ENCODE results near the gene PHACTR1. TPM values are rescaled to one million over a fixed set of nuclear protein-coding genes. Genes with fewer than 3 reads are reported as not detected.
"Not testable (repeated sequence)": the region's sequence is repeated elsewhere in the genome, so short reads cannot be mapped to it uniquely, and the experiment has no call there.

The PHACTR1 gene
- total RNA-seq, 1 donor from 2014 or later = 3.6 TPM

GRCh38 chr6:13238017-13238416 lies 521.5 kb downstream of the PHACTR1 start:
- DNase-seq (ENCODE audit: low spot score) = no peak

- no peak for DNase-seq (ENCODE audit: low spot score)
These were observed 522.2 kb downstream of the PHACTR1 start for GRCh38 chr6:13238640-13239216.

GRCh38 chr6:13239530-13240455 lies 523.2 kb downstream of the PHACTR1 start:
- no peak for DNase-seq (ENCODE audit: low spot score)

GRCh38 chr6:13241364-13241763 lies 524.8 kb downstream of the PHACTR1 start:
- DNase-seq (ENCODE audit: low spot score) = no peak

GRCh38 chr6:13242178-13242577 lies 525.6 kb downstream of the PHACTR1 start:
- no peak for DNase-seq (ENCODE audit: low spot score)

- DNase-seq (ENCODE audit: low spot score) = no peak
These were observed 526.0 kb downstream of the PHACTR1 start for GRCh38 chr6:13242590-13242989.

GRCh38 chr6:13243033-13243432 lies 526.5 kb downstream of the PHACTR1 start:
- DNase-seq (ENCODE audit: low spot score) = no peak

- DNase-seq (ENCODE audit: low spot score) = not testable (repeated sequence)
These were observed 527.2 kb downstream of the PHACTR1 start for GRCh38 chr6:13243745-13244144.

- DNase-seq (ENCODE audit: low spot score) = no peak
These were observed 531.1 kb downstream of the PHACTR1 start for GRCh38 chr6:13247627-13248026.

- DNase-seq (ENCODE audit: low spot score) = no peak
These were observed 531.5 kb downstream of the PHACTR1 start for GRCh38 chr6:13248053-13248452.

GRCh38 chr6:13248584-13248985 lies 532.0 kb downstream of the PHACTR1 start:
- no peak for DNase-seq (ENCODE audit: low spot score)

GRCh38 chr6:13248994-13249393 lies 532.4 kb downstream of the PHACTR1 start:
- no peak for DNase-seq (ENCODE audit: low spot score)

- DNase-seq (ENCODE audit: low spot score) = no peak
These were observed 533.2 kb downstream of the PHACTR1 start for GRCh38 chr6:13249817-13250216.

- DNase-seq (ENCODE audit: low spot score) = no peak
These were observed 534.1 kb downstream of the PHACTR1 start for GRCh38 chr6:13250703-13251102.

- DNase-seq (ENCODE audit: low spot score) = no peak
These were observed 534.7 kb downstream of the PHACTR1 start for GRCh38 chr6:13251242-13251641.

GRCh38 chr6:13252790-13253189 lies 536.2 kb downstream of the PHACTR1 start:
- DNase-seq (ENCODE audit: low spot score) = no peak

GRCh38 chr6:13253272-13253671 lies 536.7 kb downstream of the PHACTR1 start:
- DNase-seq (ENCODE audit: low spot score) = no peak

GRCh38 chr6:13256266-13257001 lies 539.9 kb downstream of the PHACTR1 start:
- DNase-seq (ENCODE audit: low spot score) = no peak

- no peak for DNase-seq (ENCODE audit: low spot score)
These were observed 542.8 kb downstream of the PHACTR1 start for GRCh38 chr6:13259393-13259792.

GRCh38 chr6:13260101-13260598 lies 543.6 kb downstream of the PHACTR1 start:
- DNase-seq (ENCODE audit: low spot score) = no peak

- DNase-seq (ENCODE audit: low spot score) = no peak
These were observed 544.3 kb downstream of the PHACTR1 start for GRCh38 chr6:13260831-13261230.

- peak; percentile 29 for DNase-seq (ENCODE audit: low spot score)
These were observed 545.0 kb downstream of the PHACTR1 start for GRCh38 chr6:13261464-13261994.
